ENCODE data around the gene SNIP1. TPM values are rescaled to one million over a fixed set of nuclear protein-coding genes. Genes with fewer than 3 reads are reported as not detected.

SNIP1 gene
- total RNA-seq, 1 donor from 2014 or later: 14.4 TPM

- H3K36me3 ChIP-seq: peaks cover 24 to 59% of the 10 kb centered on the region in 2 donors
- peaks cover 0 to 6% of the 10 kb centered on the region in 2 donors for H3K4me1 ChIP-seq
- no peak for DNase-seq (ENCODE audit: low spot score in 2 of 2)
- intact Hi-C loops (cut with DNase I): no loop called here
- no peak for TF ChIP-seq CTCF (IDR thresholded peaks at IDR 0.05)
- H3K4me3 ChIP-seq: no peak overlapping the region
- H3K27me3 ChIP-seq: no peaks in the 10 kb centered on the region
- no peaks in the 10 kb centered on the region for H3K9me3 ChIP-seq
- H3K27ac ChIP-seq: peak overlapping the region in 1 of 2 donors; percentile 15
Measured at GRCh38 chr1:37498872-37499617, 55.0 kb downstream of the SNIP1 start.

GRCh38 chr1:37497832-37498231 is 56.3 kb downstream of the SNIP1 start:
- TF ChIP-seq CTCF (IDR thresholded peaks at IDR 0.05): no peak
- Histone ChIP-seq H3K36me3 (peaks cover 32 to 61% of the 10 kb centered on the region in 2 donors), H3K4me1 (peaks cover 0 to 6% of the 10 kb centered on the region in 2 donors), H3K4me3 (no peak overlapping the region), H3K27ac (no peak overlapping the region), H3K9me3 (no peaks in the 10 kb centered on the region), H3K27me3 (no peaks in the 10 kb centered on the region)
- intact Hi-C loops (cut with DNase I): no loop called here
- DNase-seq (ENCODE audit: low spot score in 2 of 2): no peak

- Histone ChIP-seq H3K9me3 (no peaks in the 10 kb centered on the region), H3K27ac (no peak overlapping the region), H3K4me1 (peaks cover 0 to 6% of the 10 kb centered on the region in 2 donors), H3K36me3 (peaks cover 34 to 58% of the 10 kb centered on the region in 2 donors), H3K27me3 (no peaks in the 10 kb centered on the region), H3K4me3 (no peak overlapping the region)
- no peak for DNase-seq (ENCODE audit: low spot score in 2 of 2)
- intact Hi-C loops (cut with DNase I): no loop called here
- no peak for TF ChIP-seq CTCF (IDR thresholded peaks at IDR 0.05)
Measured at GRCh38 chr1:37495875-37496274, 58.2 kb downstream of the SNIP1 start.

GRCh38 chr1:37493336-37494098 is 60.6 kb downstream of the SNIP1 start:
- no peaks in the 10 kb centered on the region for H3K4me1 ChIP-seq
- DNase-seq (ENCODE audit: low spot score in 2 of 2): no peak
- peaks cover 38 to 65% of the 10 kb centered on the region in 2 donors for H3K36me3 ChIP-seq
- no peaks in the 10 kb centered on the region for H3K9me3 ChIP-seq
- intact Hi-C loops (cut with DNase I): no loop called here
- no peak for TF ChIP-seq CTCF (IDR thresholded peaks at IDR 0.05)
- H3K27me3 ChIP-seq: no peaks in the 10 kb centered on the region
- H3K4me3 ChIP-seq: no peak overlapping the region
- no peak overlapping the region for H3K27ac ChIP-seq

GRCh38 chr1:37487619-37487984 is 66.5 kb downstream of the SNIP1 start:
- Histone ChIP-seq H3K27me3 (no peaks in the 10 kb centered on the region), H3K4me1 (peaks cover 26 to 33% of the 10 kb centered on the region in 2 donors), H3K9me3 (no peaks in the 10 kb centered on the region), H3K4me3 (no peak overlapping the region), H3K27ac (peak overlapping the region; percentile 89 to 95), H3K36me3 (peaks cover 36 to 53% of the 10 kb centered on the region in 2 donors)
- DNase-seq (ENCODE audit: low spot score in 2 of 2): no peak
- intact Hi-C loops (cut with DNase I): loop anchor here (1.0 kb wide), 2 partner anchors 16 to 32 kb away; no protein-coding TSS in a partner anchor
- TF ChIP-seq CTCF (IDR thresholded peaks at IDR 0.05): no peak
